ENCODE data around the gene MRAP.

MRAP gene

DNA sequence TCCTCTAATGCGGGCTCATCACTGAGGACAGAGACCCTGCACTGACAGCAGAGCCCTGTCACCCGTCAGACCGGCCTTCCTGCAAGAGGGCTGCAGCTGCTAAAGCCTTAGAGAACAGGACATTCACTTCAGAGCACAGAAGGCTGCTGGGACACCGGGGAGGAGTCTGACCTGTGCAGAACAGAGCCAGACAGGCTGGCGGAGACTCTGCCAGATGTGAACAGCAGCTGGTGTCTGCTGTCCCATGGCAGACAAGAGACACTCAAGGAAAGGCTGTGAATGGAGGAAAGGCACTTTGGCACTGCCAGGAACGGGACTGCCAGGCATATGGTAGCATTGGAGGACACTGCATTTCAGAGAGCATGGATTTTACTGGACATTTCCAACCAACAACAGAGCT lies 21.4 kb downstream of the MRAP start:
- no peak for DNase-seq (ENCODE audit: low read depth in 2 of 2)
- H3K4me3 ChIP-seq (replicated peaks in 1 of 2; ENCODE audit: low read depth in 2 of 2, low read length in 2 of 2) = no peak overlapping the region
- TF ChIP-seq, protein P1, sequence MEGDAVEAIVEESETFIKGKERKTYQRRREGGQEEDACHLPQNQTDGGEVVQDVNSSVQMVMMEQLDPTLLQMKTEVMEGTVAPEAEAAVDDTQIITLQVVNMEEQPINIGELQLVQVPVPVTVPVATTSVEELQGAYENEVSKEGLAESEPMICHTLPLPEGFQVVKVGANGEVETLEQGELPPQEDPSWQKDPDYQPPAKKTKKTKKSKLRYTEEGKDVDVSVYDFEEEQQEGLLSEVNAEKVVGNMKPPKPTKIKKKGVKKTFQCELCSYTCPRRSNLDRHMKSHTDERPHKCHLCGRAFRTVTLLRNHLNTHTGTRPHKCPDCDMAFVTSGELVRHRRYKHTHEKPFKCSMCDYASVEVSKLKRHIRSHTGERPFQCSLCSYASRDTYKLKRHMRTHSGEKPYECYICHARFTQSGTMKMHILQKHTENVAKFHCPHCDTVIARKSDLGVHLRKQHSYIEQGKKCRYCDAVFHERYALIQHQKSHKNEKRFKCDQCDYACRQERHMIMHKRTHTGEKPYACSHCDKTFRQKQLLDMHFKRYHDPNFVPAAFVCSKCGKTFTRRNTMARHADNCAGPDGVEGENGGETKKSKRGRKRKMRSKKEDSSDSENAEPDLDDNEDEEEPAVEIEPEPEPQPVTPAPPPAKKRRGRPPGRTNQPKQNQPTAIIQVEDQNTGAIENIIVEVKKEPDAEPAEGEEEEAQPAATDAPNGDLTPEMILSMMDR (IDR thresholded peaks at IDR 0.05; ENCODE audit: low read depth, low read length) = no peak

DNA sequence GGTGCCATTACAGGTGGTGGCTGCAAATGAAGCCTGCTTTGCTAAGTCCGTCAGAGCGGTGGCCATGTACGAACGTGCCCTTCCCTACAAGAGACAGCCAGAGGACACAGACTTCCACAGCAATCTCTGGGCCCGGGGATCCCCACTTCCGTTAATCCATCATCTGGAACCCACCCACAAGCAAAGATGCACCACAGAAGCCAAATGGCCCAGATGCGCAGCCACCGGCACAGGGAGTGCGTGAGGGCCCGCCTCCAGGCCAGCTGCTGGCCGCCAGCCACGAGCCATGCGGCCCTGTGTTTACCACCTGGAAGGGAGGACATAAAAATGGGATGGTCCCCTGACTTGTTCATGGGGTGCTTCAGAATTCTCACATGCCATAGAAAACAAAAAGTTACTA lies 22.1 kb downstream of the MRAP start:
- H3K4me3 ChIP-seq (replicated peaks in 1 of 2; ENCODE audit: low read depth in 2 of 2, low read length in 2 of 2) = no peak overlapping the region
- DNase-seq (ENCODE audit: low read depth in 2 of 2) = no peak
- TF ChIP-seq, protein P1 (IDR thresholded peaks at IDR 0.05; ENCODE audit: low read depth, low read length) = no peak

DNA sequence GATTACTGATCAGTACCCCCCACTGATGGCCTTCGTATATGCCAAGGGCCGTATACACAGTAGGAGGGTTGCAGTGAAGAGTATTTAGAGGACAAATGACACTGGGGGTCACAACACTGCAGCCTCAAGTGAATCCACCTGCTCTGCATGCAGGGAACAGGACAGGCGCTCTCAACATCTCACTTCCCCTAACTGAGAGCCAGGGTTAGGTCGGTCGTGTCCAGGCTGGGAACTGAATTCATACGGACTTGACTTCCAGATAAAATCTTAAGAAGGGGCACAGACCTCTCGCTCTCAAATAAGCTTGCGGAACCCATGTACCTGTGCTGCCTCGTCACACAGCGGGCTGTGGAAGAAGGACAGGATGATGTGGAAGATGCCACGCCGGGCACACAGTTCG lies 22.8 kb downstream of the MRAP start:
- DNase-seq (ENCODE audit: low read depth in 2 of 2) = no peak
- no peak overlapping the region for H3K4me3 ChIP-seq (replicated peaks in 1 of 2; ENCODE audit: low read depth in 2 of 2, low read length in 2 of 2)
- TF ChIP-seq, protein P1 (IDR thresholded peaks at IDR 0.05; ENCODE audit: low read depth, low read length) = no peak

DNA sequence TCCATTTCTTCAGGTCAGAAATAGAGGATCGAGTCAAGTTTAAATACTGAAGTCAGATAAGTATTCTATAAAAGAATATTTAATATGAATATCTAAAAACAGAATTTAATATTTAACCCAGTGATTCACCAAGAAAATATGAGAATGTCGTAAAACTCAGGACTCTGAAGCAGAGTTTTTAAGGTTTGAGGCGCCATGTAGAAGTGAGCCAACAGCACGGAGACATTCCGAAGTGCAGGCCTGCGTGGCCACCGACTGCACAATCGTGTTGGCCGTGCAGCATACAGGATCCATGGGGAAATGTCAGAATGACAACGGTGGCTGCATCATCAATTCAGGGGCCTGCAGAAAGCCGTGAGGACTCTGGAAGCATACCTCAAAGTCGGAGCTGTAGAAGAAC lies 23.4 kb downstream of the MRAP start:
- no peak overlapping the region for H3K4me3 ChIP-seq (replicated peaks in 1 of 2; ENCODE audit: low read depth in 2 of 2, low read length in 2 of 2)
- TF ChIP-seq, protein P1 (IDR thresholded peaks at IDR 0.05; ENCODE audit: low read depth, low read length) = no peak
- no peak for DNase-seq (ENCODE audit: low read depth in 2 of 2)

DNA sequence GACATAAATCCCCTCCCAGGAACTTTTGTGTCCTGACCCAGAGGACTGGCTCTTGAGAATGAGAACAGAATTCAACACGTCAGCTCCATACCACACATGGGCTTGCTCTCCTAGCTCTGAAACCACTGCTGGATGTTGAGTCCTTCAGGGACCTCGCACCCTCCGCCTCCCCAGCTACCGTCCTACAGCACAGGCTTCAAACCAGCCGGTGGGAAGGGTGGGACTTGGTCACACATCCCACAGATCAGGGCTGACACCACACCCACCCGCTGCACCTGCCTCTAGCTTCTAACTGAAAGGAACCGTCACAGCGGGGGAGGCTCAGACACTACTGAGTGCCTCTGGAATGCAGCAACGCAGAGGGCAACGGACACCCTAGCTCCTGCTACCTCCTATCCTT lies 24.0 kb downstream of the MRAP start:
- H3K4me3 ChIP-seq (replicated peaks in 1 of 2; ENCODE audit: low read depth in 2 of 2, low read length in 2 of 2) = no peak overlapping the region
- DNase-seq (ENCODE audit: low read depth in 2 of 2) = no peak
- TF ChIP-seq, protein P1 (IDR thresholded peaks at IDR 0.05; ENCODE audit: low read depth, low read length) = no peak

DNA sequence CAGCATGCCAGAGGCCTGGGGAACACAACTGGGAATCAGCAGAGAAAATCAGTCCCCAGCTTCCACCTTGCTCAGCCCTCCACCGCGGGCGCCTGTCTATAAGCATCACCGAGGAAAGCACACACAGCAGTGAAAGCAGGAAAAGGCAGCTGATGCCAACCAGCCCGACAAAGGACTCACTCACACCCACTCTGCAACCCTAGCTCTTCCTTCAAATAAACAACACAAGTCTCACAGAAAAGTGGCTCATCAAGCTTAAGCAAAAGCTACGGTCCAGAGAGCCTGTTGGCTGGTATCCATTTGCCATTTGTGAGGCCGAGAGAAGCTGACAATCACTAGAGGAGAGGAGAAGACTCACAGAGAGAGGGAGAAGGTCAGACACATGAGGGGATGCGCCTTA lies 27.1 kb downstream of the MRAP start:
- TF ChIP-seq, protein P1 (IDR thresholded peaks at IDR 0.05; ENCODE audit: low read depth, low read length) = no peak
- no peak for DNase-seq (ENCODE audit: low read depth in 2 of 2)
- H3K4me3 ChIP-seq (replicated peaks in 1 of 2; ENCODE audit: low read depth in 2 of 2, low read length in 2 of 2) = no peak overlapping the region

DNA sequence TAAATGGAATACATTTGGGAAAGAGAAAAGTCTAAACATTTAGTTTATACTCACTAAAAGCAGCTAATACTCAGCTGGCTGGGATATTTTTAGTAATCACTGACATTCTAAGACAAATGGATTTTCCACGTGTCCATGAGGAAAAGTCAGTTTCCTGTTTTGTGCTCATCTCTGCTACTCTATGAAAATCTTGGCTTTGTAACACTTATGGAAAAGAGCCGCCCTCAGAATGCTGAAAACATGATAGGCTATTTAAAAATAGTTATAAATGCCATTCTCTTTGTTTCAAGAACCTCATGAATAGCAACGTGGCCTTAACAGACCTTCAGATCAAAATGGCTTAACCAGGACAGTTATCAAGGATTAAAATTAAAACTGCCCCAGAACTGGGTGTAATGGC lies 29.9 kb downstream of the MRAP start:
- TF ChIP-seq, protein P1 (IDR thresholded peaks at IDR 0.05; ENCODE audit: low read depth, low read length) = no peak
- DNase-seq (ENCODE audit: low read depth in 2 of 2) = peak; percentile 54 to 62
- no peak overlapping the region for H3K4me3 ChIP-seq (replicated peaks in 1 of 2; ENCODE audit: low read depth in 2 of 2, low read length in 2 of 2)

All from cardiac fibroblast (primary cell).